ENCODE results near the gene ZGPAT. TPM values are rescaled to one million over a fixed set of nuclear protein-coding genes. Genes with fewer than 3 reads are reported as not detected.

ZGPAT gene
- total and polyA plus RNA-seq, 2 of the 8 experiments (the other 6 are each of a cell fraction or from before 2014, with no cell fraction given) = 14.5 to 21.4 TPM

GRCh38 chr20:63765902-63766301 is 58.1 kb downstream of the ZGPAT start (continued):
- no peak for TF ChIP-seq CHD7 (IDR thresholded peaks at IDR 0.05; ENCODE audit: insufficient replicate concordance, low read length)
- TF ChIP-seq ZNF274 (IDR thresholded peaks at IDR 0.05; ENCODE audit: borderline replicate concordance, extremely low read depth, low read length) = no peak
- TF ChIP-seq ASH2L (IDR thresholded peaks at IDR 0.05; ENCODE audit: low read length) = no peak
- no peak for TF ChIP-seq CHD2 (IDR thresholded peaks at IDR 0.05; ENCODE audit: low read length)
- TF ChIP-seq CTBP2 (IDR thresholded peaks at IDR 0.05; ENCODE audit: borderline replicate concordance, insufficient read depth, insufficient read length, low read length) = no peak
- TF ChIP-seq SRF (IDR thresholded peaks at IDR 0.05; ENCODE audit: low read depth, low read length) = no peak
- no peak for TF ChIP-seq EGR1 (IDR thresholded peaks at IDR 0.05; ENCODE audit: borderline replicate concordance, low read depth, low read length)
- TF ChIP-seq TAF7 (optimal IDR thresholded peaks at IDR 0.05; ENCODE audit: borderline replicate concordance, low read depth, low read length) = no peak
- no peak for TF ChIP-seq KDM5A (IDR thresholded peaks at IDR 0.05; ENCODE audit: low read length)
- no peak for TF ChIP-seq FOSL1 (IDR thresholded peaks at IDR 0.05; ENCODE audit: insufficient read depth, low read depth, low read length)
- TF ChIP-seq TEAD4 (IDR thresholded peaks at IDR 0.05; ENCODE audit: low read depth, low read length) = no peak
- no peak for TF ChIP-seq BACH1 (IDR thresholded peaks at IDR 0.05; ENCODE audit: low read length)

Measured in H1 (cell line).